GM18873 (cell line): ENCODE measurements around the gene RPS21.

ENCODE experiments used
- ATAC-seq: cut with Tn5 transposase; IDR thresholded peaks from one replicate; pipeline ENCODE4 v1.9.1; 2021; ENCODE audit warnings: mild to moderate bottlenecking, moderate library complexity, moderate number of reproducible peaks; ENCODE audit not compliant: unreplicated experiment, low FRiP score

Gene RPS21

DNA sequence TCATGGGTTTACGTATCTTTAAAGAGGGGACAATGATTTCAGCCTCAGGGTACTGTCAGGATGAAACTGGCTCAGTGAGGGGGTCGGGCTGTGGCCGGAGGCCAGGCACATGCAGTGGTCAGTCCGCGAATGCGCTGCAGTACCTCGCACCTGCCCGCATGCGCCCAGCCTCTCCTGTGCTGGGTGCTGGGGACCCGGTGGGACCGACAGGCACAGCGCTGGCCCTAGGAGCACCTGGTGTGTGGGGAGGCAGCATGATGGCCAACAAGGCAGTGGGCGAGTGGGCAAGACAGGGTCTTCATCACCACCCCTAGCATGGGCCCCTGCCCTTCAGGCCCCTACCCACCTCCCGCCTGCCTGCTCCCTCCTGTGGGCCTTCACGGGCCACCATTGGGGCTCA lies 21.2 kb downstream of the RPS21 start:
- no peak for ATAC-seq

DNA sequence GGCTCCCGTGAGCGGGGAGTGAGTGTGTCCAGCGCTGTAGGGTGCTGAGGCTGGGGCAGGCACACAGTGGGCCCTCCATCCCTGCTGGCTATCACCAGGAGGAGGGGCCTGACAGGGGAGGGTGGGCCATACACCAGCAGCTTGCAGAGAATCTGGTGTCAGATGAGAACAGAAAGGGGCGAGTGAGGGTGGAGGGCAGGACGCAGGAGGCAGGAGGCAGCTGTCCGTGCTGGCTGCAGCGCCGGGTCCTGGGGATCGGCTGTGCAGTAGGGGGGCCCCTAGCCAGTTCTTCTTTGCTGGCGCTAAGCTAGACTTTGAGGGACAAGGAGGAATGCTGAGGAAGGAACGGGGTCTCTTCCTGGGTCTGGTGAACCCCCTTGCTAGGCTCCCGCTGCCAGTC lies 21.7 kb downstream of the RPS21 start:
- no peak for ATAC-seq

DNA sequence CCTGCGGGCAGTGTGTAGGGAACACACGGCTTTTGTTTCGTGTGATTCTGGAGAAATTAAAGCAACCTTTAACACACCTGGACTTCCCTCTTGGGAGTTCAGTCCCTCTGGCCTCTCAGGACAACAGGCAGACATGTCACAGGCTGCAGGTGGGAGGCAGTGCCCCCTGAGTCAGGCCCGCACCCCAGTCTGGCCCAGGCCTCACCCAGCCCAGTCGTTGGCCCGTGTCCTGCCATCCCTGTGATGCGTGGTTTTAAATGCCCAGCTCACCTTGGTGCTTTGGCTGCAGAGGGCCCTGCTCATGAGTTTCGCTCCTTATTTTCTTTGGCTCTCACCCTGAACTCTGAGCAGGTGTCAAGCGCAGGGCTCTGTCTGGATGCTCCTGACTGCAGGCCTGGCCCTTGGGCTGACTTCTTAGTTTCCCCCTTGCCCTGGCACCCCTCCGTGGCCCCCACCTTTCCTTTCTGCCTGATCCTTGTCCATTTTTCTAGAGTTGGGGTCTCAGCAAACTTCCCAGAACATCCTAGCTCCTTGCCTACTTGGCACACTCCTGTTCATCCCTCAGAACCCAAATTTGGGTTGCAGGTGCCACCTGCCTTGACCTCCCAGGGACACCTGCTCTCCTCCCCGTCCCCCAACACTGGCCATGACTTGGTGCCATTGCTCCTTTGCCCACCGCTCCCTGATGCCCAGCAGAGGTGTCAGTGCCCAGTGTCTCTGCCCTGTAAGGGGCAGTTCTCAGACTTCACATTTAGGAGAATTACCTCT lies 22.4 kb downstream of the RPS21 start:
- ATAC-seq: no peak

DNA sequence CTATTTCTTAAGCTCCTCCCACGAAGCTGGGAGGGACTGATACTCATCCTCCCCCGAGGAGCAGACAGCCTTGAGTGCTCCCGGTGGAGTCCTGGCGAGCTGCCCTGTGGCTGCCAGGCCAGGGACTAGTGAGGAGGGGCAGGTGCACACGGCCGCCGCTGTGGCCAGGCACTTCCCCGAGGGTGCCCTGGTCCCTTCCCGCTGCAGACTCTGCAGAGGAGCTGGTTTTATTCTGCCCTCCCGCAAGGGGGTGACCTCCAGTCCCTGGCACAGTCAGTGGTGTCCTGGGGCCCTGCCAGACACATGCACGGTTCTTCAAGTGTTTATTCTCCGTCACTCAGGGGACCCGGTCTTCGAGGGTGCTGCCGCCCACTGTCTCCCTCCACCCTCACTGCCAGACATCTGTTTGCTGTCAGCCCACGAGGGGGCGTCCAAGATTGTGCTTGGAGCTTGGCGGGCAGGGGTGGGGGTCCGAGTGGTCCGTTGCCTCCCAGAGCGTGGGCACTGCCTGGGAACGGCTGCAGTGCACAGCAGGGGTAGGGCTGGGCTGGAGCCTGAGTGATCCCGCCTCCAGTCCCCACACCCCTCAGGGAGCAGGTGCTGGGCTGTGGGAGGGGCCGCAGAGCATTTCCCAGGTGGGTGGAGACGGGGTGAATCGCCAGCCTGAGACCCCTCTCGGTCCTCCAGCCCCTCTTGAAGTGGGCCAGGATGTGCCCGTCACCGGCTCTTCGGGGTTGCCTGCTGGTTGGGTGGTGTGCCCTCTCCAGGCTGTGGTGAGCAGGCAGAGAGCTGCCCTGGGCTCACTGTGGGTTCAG lies 23.2 kb downstream of the RPS21 start:
- no peak for ATAC-seq

DNA sequence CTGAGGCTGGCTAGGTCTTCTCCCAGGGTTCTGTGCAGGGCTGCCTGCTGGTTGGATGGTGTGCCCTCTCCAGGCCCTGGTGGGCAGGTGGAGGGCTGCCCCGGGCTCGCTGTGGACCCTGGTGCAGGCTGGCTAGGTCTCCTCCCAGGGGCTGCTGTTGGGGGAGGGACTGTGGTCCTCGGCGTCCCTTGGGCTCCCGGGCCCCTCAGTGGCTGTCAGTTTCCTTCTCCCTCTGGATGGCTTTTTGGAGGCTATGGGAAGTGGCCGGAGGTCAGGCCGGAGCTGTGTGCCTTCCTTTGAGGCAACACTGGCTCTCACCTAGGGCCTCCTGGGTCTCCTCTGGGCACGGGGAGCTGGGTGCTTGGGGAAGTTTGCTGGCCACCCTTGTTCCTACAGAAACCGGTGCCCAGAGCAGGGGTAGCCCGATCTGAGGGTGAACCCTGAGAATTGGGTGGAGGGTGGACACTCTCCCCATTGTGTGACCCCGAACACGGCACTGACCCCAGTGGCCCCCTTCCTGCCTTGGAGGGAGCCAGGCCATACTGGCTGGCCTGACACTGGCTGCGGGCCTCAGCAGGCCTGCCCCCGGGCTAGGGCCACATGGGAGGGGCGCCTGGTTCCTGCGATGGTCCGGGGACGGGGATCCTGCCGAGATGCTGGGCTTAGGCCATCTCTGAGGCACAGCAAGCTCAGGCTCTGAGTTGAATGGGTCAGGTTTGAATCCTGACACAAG lies 24.0 kb downstream of the RPS21 start:
- ATAC-seq: no peak

DNA sequence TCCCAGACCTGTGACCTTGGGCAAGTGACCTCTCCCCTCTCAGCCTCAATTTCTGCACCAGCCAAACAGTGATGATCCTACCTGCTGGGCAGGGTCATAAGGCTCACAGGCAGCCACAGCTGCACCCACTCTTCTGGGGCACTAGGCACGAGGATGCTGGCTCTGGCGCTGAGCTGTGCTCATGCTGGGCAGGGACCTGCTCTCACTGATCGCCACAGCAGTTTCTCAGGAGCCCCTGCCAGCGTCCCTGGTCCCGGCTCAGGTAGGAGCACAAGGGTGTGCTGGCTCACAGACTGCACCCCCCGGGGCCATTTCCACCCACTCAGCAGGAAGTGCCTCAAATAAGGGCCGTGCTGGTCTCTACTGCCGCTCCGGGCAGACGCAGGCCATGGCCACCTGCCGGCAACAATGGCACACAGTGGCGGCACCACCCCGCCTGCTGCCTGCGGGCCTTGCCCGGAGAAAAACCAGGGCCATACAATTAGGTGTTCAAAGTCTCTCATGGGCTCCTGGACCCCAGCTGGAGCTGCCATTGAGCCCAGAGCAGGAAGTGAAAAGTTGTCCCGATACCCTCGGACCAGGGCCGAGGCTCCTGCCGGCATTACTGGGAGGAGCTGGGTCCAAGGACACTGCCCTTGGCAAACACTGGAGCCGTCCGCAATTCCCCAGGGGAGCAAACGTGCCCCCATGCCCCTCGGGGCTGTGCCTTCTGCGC lies 24.7 kb downstream of the RPS21 start:
- ATAC-seq: no peak

DNA sequence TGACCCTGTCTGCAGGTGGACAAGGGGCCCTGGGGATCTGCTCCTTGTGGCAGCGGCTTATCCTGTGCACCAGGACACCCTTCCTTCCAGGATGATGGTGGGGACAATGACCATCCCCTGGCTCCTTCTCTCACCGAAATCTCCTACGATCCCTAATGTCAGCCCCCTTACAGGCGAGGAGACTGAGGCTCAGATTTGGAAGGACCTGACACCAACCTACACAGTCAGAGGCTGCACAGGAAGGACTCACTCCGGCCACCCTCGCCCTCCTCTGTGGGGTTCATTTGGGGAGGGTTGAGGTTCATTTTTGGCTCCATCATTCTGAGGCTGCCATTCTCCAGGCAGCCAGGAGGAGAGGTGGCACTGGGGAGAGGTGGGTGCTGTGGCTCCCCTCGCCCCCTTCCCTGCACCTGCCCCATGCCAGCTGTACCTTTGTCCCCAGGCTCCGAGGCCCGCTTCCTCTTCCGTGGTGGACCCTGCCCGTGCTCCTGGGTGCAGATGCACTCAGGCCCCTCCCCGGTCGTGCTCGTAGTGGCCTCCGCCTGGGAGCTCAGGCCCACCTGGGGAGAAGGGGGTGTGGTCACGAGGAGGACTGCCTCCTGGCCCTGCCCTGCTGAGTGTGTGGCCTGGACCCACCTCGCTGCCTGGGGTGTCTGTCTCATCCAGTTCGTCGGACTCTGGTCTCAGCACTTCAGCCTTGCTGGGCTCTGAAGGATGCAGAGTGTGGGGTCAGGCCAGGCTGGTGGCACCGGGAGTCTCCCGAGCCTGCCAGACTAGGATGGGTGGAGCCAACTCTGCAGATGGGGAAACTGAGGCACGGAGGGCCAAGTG lies 25.5 kb downstream of the RPS21 start:
- no peak for ATAC-seq

DNA sequence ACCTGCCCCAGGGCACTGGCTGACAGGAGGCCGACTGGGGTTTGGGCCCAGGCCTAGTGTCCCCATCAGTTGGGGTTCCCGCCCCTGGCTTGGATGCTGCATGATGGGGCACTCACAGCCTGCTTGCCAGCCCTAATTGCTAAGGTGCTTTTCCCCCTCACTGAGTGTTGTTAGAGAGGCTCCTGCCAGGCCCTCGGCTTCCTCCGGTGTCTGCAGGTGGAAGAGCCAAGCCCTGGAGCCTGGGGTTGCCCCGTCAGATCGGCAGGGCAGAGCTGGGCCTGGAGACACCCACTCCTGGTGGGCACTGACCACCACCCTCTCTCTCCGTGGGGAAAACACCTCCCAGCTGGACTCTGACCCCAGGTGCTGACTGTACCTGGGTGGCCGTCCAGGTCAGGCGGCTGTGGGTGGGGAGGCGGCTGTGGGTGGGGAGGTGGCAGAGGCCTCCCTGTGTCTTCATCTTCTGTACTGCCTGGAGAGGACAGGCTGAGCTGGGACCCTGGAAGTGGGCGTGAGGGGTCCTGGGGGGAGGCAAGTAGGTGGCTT lies 26.2 kb downstream of the RPS21 start:
- no peak for ATAC-seq

DNA sequence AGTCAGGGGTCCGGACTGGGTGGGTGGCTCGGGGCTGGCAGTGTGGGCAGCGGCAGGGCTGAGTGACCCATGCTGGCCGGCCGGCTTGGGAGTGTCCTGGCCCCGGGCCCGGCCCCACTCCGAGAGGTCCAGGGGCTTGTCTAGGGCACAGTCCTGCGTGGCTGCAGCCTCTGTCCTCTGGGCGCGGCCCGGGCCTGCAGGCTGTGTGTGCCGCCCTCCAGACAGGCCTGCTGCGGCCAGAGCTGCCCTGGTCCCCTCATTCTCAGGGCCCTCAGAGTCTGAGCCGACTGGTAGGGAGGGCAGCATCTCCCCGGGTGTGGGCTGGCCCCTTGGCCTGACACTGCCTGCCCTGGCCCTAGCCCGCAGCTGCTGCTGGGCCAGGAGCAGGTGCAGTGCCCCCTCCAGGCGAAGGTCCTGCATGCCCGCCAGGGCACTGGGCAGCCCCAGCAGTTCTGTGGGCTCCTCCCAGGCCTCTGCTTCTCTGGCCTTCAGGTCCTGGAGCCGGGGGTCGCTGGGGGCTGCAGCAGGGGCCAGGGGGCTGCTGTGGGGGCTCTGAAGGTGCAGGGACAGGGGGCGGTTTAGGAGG lies 27.1 kb downstream of the RPS21 start:
- no peak for ATAC-seq

DNA sequence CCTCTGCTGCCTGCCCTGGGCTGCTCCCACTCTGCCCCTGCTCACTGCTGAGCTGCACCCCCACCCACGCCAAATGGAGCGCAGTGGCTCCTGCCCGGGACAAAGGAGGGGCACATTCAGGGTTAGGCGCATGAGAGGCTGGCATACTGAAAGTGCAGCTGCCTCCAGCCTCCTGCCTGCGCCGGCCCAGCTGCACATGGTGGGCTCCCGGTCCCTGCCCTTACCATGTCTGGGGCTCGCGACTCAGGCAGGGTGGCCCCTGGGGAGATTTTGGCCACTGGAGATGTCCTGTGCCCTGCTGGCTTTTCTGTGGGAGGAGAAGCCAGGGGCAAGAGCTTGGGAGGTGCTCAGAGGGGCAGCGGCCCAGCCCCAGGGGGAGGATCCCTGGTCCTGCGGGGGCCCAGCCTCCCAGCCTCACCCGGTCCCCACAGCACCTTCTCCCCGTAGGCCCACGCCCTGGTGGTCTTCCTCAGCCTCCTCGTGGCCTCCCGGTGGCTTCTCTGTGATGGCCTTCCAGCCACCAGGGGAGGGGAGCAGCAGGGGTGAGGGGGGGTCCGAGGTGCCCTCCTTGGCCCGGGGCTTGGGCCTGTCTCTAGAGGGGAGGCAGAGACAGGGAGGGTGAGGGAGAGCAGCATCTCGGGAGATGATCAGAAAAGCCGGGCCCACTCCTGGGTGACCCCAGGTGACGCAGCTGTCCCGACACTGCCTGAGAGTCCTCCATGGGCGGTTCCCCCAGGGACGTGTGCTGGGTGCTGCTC lies 28.6 kb downstream of the RPS21 start:
- no peak for ATAC-seq

DNA sequence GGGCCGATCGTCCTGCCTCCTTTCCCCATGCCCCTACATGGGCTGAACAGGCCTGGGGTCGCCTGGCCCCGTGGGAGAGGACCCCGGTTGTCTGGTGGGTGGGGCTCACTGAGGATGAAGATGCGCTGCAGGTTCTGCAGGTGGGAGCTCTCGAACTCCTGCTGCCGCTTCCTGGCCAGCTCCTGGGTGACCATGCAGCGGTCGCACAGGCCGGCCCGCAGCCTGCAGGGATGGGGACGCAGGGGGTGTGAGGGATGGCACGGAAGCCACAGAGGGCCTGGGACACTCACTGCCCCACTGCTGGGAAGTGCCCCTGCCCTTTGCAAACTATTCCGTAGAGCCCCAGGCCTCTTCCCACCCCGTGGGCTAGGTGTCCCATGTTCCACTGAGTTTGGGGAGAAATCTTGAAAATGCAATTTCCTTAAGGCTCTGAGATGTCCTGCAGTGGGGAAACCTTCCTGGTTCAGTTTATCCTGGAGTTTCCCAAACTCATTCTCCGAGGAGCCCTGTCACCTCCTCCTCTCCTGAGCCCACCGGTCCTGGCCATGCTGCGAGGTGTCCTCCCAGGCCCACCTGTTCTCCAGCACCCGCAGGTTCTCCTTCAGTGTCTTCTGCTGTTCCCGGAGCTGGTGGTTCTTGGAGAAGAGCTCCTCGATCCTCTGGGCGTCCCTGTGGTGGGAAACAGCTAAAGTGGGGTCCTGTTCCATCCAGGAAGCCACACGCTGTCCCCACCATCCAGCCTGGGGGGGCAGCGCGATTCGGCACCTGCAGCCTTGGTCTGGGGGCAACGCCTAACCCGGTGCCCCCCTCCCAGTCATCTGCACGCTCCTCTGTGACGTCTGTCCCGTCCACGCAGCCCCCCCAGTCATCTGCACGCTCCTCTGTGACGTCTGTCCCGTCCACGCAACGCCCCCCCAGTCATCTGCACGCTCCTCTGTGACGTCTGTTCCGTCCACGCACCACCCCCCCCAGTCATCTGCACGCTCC lies 30.0 kb downstream of the RPS21 start:
- ATAC-seq: no peak

DNA sequence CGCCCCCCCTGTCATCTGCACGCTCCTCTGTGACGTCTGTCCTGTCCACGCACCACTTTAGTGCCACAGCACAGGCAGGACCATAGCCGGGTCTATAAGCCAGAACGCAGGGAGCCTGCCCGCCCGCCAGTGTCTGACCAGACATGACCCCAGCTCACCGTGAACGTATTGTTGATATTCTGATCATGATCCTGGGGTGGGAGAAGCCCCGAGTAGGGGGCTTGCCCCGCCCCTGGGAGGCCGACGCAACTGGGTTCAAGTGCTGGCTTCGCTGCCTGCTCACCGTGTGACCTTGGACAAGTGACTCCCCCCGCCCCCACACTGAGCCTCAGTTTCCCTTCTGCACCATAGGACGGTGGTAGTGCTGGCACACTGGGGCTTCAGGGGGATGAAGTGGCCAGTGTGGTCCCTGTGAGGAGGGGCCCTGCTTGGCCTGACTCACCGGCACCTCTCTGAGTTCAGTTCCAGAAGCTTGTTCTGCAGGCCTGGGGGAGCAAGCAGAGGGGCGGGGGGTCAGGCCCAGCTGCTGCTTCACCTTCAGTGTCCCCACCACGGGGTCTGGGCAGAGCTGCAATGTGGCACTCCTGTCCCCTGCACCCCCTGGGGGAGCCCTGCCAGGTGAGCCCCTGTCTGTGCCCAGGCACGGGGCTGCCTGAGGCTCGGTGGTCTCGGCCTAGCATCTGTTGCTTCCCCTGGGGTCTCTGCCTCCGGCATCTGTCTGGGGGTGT lies 31.2 kb downstream of the RPS21 start:
- ATAC-seq: no peak

DNA sequence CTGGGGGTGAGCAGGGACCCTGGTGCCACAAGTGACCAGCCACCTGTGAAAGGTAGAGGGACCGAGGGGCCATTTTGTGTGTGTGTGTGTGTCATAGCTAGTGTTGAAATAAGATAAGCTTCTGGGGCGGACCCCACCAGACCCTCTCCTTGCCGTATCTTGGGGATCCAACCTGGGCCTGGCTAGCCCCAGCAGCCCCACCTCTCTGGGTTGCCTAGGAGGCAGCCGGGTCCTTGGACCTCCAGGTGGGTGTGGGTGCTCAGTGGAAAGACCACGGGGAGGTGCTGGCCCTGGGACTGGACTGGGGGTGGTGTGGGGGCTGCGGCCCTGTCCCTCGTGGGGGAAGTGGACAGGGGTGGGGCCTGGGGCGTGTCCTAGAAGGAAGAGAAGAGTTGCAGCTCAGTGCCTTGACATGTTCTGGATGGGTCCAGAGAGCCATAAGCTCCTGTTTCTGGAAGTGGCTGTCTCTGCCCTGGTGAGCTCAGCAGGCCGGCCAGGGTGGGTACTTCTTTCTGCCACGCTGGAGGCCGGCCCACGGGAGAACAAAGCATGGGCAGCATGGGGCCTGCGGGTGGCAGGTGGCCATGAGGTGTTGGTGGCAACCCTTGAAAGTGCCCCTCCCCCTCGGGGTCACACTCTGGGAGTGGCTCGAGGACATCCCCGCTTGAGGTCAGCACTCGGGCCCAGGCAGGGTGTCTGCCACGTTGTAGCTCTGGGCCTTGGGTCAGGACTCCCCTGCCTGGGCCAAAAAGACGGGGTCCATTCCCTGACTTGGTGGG lies 32.0 kb downstream of the RPS21 start:
- no peak for ATAC-seq

DNA sequence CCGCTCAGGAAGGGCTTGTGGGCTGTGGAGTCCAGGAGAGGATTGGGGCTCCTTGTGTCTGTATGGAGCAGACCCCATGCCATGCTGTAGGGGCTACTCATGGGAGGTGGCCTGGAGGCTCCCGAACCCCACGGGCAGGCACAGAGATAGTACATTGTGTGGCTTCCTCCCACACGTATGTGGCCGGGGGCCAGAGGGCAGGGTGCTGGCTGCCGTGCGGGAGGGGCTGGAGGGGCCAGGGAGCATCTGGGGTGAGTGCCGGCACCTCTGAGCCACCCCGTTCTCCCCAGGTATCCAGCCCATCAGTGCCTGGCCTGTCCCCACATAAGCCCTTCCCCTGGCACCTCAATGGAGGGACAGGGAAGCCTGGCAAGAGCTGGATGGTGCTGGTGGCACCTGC lies 32.9 kb downstream of the RPS21 start:
- ATAC-seq: no peak

DNA sequence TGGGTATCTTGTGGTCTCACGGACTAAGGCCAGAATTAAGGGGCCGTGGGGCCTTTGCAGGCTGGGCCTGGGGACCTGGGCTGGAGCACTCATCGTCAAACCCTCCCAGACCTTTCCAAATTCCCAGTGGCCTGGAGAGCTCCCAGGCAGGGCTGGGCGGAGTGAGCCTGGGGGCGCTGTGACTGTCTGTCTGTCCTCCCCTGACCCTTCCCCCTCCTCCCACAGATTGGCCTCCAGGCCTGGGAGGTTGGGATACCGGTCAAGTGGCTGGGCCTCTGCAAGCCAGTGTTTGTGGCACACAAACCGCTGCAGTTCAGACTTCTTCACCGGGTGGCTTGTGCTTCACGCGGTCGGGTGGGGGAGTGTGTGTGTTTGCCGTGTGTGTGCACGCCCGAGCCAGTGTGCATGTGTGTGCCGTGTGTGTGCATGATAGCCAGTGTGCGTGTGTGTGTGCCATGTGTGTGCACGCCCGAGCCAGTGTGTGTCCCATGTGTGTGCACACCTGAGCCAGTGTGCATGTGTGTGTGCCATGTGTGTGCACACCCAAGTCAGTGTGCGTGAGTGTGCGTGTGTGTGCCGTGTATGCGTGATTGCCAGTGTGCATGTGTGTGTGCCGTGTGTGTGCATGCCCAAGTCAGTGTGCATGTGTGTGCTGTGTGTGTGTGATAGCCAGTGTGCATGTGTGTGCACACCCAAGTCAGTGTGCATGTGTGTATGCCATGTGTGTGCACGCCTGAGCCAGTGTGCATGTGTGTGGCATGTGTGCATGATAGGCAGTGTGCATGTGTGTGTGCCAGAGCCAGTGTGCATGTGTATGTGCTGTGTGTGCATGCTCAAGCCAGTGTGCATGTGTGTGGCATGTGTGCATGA lies 34.2 kb downstream of the RPS21 start:
- ATAC-seq: no peak
